NAMALWA (cell line): ENCODE results near the gene ACTR6.
"Not testable (repeated sequence)": the region's sequence is repeated elsewhere in the genome, so short reads cannot be mapped to it uniquely, and the experiment has no call there.

Experiments used
- DNase-seq: peaks from one replicate; pipeline ENCODE4 v3.0.0-alpha.2; 2015; ENCODE audit warnings: low spot score

The ACTR6 gene

GRCh38 chr12:100184549-100185145 is 16.0 kb upstream of the ACTR6 start:
- DNase-seq: no peak

GRCh38 chr12:100185361-100185894 is 15.2 kb upstream of the ACTR6 start:
- DNase-seq: no peak

- DNase-seq: no peak
These were observed 14.5 kb upstream of the ACTR6 start for GRCh38 chr12:100186071-100186470.

DNA sequence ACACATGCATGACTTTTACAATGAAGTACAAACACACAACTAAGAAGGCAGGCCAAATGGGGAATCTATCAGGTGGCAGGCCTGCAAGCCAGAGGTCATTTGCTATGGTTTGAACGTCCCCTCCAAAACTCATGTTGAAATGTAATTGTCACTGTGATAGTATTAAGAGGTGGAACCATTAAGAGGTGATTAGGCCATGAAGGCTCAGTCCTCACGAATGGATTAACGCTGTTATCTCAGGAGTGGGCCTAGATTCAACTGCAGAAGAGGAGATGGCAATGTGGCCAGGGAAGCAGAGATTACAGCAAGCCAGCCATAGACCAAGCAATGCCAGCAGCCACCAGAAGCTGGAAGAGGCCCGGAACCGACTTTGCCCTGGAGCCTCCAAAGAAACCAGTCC is 13.5 kb upstream of the ACTR6 start:
- no peak for DNase-seq

DNA sequence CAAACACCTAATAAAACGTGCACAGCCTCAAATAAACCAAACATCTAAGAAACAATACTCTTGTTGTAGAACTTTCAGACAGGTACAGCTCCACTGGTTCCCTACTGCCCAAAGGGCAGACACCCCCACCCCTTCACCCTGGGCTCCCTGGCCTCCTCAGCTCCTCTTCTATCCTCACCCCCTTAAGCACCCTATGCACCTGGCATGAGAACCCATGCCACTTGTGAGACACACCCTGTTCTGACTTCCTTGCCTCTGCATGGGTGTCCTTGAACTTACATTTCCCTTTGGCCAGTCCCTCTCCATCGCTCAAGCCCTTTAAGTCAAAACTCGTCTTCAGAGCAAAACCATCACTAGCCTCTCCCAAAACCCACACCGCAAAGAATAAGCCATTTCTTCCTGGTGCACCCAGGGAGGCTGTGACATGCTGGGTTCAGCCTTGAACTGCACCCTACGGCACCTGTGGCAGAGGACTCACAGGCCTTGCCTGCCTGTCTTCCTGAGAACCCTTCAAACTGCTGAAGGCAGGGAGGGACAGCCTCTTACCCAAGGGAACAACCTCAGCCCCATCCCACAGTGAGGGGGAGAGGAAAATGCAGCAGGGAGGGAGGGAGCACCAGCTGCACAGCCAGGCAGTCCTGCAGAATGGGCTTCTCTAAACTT is 12.6 kb upstream of the ACTR6 start:
- no peak for DNase-seq

GRCh38 chr12:100188888-100189635 is 11.6 kb upstream of the ACTR6 start:
- not testable (repeated sequence) for DNase-seq

DNA sequence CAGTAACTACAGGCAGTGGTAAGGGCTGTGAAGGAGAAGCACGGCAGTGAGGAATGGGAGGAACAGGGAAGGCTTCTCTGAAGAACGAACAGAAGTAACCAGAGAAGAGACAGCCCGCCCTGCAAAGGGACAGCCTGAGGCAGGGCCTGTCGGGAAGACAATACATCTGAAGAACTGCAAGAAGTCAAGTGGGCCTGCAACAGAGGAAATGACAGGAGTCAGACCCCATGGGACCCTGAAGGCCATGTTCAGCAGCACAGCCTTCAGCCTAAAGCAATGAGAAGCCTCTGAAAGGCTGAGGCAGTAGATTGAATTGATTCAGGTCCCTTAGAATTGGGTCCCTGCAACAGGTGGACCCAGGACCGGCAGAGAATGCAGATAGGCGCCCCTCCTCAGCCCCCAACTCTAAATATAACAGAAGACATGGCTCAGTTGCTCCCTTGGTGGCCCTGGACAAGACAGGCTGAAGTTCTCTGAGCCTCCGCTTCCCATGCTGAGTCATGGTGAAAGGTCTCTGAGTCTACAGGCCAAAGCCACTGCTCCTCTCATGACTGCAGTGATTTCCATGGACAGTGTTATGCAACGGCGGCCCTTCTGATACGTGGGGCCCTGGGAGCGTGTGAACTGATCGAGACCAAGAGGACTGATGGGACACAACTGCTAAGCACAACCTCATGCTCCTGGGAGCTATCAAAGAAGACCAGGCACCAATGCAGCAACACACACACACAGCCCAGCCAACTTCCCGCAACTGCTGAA is 10.8 kb upstream of the ACTR6 start:
- no peak for DNase-seq

DNA sequence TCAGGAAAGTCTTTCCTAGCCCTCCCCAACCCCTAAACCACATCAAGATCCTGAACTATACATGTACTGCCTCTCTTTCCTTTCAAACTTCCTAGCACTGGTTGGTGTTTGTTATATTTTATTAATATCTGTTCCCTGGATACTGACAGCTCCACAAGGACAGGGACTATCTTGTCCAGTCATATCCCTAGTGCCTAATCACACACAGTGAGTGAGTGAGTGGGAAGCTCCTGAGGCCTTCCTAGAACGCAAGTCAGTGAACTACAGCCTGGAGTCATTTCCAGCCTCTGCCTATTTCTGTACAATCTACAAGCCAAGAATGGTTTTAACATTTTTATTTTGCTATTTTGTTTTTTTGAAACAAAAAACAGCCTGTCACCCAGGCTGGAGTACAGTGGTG is 7.5 kb upstream of the ACTR6 start:
- no peak for DNase-seq

DNA sequence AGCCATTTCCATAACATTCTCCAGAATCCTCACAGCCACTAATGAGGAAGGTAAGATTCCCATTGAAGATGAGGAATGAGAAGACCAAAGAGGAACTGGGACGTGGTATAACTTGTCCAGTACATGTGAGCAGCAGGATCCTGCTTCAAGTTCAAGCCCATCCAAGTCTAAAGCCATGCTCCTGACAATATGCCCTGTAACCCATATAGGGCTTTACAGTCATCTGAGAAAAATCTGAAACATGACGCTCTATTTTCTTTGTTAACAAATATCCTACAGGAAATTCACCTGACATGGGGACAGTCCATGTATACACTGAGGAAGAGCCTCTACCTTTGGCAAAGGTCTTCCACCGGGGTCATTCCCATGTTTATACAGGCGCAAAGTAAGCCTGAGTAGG is 3.1 kb upstream of the ACTR6 start:
- DNase-seq: no peak

GRCh38 chr12:100199023-100199346 is 1.6 kb upstream of the ACTR6 start:
- DNase-seq: peak; percentile 23

- peak; percentile 85 for DNase-seq
These were observed 1.1 kb upstream of the ACTR6 start for GRCh38 chr12:100199347-100200149.

DNA sequence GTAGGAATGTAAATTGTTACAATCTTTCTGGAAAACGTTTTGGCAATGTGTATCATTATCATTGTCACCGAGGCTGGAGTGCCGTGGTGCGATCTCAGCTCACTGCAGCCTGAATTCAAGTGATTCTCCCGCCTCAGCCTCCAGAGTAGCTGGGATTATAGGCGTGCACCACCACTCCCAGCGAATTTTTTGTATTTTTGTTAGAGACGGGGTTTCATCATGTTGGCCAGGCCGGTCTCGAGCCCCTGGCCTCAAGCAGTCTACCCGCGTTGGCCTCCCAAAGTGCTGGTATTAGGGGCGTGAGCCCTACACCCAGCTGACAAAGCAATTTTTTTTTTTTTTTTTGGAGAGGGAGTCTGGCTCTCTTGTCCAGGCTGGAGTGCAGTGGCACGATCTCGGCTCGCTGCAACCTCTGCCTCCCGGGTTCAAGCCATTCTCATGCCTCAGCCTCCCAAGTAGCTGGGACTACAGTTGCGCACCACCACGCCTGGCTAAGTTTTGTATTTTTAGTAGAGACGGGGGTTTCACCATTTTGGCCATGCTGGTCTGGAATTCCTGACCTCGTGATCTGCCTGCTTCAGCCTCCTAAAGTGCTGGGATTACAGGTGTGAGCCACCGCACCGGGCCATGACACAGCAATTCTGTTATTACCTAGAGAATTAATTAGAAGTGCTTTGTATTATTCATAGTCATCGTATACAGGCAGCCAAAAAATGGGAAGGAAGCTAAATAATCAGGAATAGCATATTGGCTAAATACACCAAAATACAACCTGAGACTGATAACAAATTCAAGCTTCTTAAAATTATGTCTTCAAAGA is 1.2 kb downstream of the ACTR6 start:
- no peak for DNase-seq

GRCh38 chr12:100207311-100207710 is 6.7 kb downstream of the ACTR6 start:
- no peak for DNase-seq

- no peak for DNase-seq
These were observed 8.2 kb downstream of the ACTR6 start for GRCh38 chr12:100208834-100209233.

DNA sequence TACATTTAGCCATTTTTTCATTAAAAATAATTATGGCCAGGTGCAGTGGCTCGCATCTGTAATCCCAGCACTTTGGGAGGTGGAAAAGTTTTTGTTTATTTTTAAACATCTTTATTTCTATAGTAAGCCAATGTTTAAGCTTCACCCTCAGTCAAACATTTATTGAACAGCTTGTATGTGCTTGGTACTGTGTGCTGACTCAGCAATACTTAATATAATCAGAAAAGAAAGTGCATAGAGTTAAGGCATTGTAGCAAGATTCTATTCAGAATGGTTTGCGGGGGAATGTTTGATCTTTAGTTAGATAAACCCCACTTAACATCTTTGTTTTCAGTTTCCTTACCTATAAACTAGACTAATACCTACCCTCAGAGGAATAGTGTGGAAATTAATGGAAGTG is 11.1 kb downstream of the ACTR6 start:
- DNase-seq: no peak

GRCh38 chr12:100213016-100213891 is 12.6 kb downstream of the ACTR6 start:
- no peak for DNase-seq

- DNase-seq: no peak
These were observed 13.9 kb downstream of the ACTR6 start for GRCh38 chr12:100214518-100214917.

DNA sequence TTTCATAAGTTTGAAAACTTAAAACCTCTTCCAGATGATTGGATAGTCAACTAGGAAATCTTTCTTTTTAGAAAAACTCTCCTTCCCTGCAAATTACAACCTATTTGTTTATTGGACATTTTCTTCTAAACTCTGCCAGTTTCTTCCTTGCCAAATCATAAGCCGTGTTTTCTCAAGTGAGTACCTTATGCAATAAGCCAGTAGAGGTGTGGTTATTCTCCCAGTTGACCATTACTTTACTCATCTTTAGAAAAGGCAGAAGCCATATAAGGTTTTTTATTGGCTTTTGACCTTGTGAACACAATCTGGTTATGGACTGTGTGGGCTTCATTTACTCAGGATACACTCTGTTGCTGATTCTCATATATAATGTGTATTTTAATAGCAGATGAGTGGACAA is 14.6 kb downstream of the ACTR6 start:
- DNase-seq: no peak

DNA sequence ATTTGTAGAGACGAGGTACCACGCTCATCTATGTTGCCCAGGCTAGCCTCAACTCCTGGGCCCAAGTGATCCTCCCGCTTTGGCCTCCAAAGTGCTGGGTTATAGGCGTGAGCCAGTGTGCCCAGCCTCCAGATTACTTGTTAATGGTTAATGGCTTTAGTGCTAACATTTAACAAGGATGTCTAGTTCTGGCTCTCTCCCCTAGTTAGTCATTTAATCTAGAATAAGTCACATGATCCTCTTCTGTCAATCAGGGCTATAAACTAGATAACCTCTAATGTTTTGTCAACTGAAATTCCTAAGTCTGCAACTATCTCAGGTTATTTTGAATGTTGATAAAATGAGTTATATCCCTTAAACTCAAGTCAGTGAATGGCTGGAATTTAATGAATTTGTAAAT is 15.7 kb downstream of the ACTR6 start:
- no peak for DNase-seq
